Left ventricle myocardium superior (tissue), 1 donor: ENCODE data around the gene SLC13A3. TPM values are rescaled to one million over a fixed set of nuclear protein-coding genes. Genes with fewer than 3 reads are reported as not detected.
A peak's percentile ranks its signal among the peaks of the same experiment; 100 is the strongest.

Source experiments
- ATAC-seq: fragments of 200-7000 bp; cut with Tn5 transposase; one replicate; pipeline ENCODE4 v1.9.1; 2020; ENCODE audit warnings: mild to moderate bottlenecking, moderate library complexity
- DNase-seq: peaks from one replicate; pipeline ENCODE4 v3.0.0-alpha.2; 2020
- intact Hi-C: fragments of 100-400 bp; cut with micrococcal nuclease; formaldehyde crosslinking; loops from one replicate; pipeline ENCODE4 v1.11.0; 2022
- long read RNA-seq: library from polyadenylated mRNA; unstranded; transcript quantifications from one replicate; pipeline ENCODE4 v2.0.0, GENCODE V29; 2021
- total RNA-seq: library from RNA; stranded (reverse); fragmentation: NEBNext Ultra II Directional; extraction: Animal tissue kit (Norgen Biotek cat#: 25700); gene quantifications from one replicate; pipeline ENCODE4 v1.2.1, GENCODE V29; 2021
- donor health status: DM: no; HTN: yes; CAD: no; lungs with severe emphysema.

The SLC13A3 gene, protein sequence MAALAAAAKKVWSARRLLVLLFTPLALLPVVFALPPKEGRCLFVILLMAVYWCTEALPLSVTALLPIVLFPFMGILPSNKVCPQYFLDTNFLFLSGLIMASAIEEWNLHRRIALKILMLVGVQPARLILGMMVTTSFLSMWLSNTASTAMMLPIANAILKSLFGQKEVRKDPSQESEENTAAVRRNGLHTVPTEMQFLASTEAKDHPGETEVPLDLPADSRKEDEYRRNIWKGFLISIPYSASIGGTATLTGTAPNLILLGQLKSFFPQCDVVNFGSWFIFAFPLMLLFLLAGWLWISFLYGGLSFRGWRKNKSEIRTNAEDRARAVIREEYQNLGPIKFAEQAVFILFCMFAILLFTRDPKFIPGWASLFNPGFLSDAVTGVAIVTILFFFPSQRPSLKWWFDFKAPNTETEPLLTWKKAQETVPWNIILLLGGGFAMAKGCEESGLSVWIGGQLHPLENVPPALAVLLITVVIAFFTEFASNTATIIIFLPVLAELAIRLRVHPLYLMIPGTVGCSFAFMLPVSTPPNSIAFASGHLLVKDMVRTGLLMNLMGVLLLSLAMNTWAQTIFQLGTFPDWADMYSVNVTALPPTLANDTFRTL
- 0.12 TPM for total RNA-seq
- long read RNA-seq = 0 reads

DNA sequence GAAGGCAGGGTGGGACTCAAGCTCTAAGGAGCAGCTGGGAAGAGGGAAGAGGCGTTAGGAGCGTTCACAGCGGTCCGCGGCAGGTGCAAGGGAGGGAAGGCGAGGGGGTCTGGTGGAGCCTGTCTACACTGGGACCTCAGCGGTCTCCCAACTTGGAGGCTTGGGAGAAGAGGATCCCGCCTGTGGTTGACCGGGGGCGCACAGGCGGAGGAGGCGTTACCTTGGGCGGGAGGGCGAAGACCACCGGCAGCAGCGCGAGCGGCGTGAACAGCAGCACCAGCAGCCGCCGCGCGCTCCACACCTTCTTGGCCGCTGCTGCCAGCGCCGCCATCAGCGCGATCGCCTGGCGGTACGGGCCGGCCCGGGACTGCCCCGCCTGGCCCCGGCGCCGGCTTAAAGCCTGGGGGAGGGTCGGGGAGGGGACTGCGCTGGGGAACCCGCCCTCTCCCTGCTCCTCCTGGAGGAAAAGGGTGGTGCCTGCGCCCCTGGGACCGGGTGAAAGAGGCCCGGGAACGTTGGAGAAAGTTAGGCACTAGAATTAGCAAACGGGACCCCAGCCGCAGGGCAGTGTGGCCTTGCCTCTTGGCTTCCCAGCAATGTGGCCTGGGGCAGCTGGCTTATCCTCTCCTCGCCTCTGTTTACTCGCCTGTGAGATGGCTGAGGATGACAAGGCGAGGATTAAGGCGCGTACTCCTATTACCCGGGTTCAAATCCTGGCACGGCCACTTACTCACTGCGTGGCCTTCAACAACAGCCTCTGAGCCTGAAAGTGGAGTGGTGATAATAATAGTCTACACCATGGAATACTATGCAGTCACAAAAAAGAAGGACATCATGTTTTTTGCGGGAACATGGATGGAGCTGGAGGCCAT, at the start of gene SLC13A3:
SLC13A3 (minus strand) TSS at position 369 of the 872 bp plus-strand sequence; CDS start at position 331, 38 bp downstream.
- ATAC-seq (peak; percentile 65), DNase-seq (no peak)
- intact Hi-C loops = no loop called here

DNA sequence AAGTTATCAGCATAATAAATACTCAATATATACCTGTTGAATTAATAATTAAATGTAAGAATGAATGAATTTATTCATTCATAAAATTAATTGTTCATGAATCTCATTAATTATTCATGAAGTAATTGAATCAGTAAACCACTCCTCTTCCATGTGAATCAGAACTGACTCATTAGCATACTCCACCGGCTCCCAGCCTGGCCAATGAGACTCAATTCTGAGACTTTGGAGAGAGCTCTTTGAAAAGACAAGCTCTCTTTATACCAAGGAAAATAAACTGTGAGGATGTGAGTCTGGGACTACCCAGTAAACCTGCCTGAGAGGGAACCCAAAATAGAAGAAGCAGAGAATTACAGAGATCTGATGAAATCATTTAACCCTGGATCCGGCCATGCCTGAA, 49.8 kb upstream of the SLC13A3 start:
- DNase-seq (no peak), ATAC-seq (no peak)
- intact Hi-C loops = no loop called here

DNA sequence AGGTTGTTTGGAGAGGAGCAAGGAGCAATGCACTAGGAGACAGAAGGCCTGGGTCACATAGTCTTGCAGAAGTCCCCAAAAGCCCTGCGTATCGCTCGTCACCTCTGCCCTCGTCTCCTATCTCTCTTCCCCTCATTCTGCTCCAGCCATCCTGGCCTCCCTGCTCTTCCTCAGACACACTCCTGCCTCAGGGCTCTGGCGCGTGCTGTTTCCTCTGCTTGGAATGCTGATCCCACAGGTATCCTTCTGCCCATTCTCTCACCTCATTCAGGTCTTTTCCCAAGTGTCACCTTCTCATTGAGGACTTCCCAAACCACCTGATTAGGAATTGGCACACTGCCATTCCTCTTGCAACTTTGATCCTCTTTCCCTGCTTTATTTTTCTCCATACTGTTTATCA, 49.2 kb upstream of the SLC13A3 start:
- intact Hi-C loops = no loop called here
- no peak for ATAC-seq
- no peak for DNase-seq

DNA sequence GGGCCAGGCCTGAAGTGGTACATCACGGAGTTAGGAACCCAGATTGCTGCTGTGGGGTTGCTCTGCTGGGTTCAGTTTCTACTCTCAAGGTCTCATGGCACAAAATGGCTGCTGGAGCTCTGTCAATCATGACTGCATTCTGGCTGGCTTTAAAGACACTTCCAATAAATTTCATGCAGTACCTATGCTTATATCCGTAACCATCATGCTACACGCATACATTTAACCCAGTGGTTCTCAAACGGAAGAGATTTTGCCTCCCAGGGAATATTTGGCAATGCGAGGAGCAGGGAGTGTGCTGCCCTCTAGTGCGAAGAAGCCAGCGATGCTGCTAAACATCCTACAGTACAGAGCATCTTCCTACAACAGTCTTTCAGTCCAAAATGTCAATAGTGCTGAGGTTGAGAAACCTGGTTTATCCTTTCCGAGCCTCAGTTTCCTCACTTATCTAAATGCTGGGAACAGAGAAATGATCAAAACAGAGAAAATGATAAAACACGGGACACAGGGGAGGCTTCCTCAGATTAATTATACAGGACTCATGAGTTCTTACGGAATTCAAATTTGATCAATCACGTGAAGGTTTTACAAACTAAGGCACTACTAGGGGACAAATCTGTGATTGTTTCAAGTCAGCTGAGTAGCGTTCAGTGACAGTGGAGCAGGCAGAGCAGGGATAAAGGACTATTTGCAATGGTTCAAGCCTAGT, 48.5 kb upstream of the SLC13A3 start:
- intact Hi-C loops = no loop called here
- ATAC-seq (no peak), DNase-seq (no peak)

DNA sequence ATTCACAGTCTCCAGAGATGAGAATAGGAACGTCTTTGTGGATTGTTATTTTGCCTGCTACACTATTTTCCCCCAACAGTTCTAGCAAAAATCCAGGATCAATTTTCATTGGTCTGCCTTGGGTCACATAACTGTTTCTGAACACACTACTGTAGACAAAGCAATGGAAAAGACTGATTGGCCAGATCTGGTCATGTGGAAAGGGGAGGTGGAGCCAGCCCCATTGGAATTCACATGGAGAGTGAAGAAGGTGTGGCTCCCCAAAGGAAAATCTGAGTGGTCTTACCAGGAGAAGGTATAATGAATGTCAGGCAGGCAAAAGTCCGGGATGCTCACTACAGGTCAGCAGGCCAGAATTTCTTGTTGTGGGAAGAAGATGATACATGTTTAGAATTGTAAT, 47.5 kb upstream of the SLC13A3 start:
- no peak for DNase-seq
- intact Hi-C loops = no loop called here
- no peak for ATAC-seq

DNA sequence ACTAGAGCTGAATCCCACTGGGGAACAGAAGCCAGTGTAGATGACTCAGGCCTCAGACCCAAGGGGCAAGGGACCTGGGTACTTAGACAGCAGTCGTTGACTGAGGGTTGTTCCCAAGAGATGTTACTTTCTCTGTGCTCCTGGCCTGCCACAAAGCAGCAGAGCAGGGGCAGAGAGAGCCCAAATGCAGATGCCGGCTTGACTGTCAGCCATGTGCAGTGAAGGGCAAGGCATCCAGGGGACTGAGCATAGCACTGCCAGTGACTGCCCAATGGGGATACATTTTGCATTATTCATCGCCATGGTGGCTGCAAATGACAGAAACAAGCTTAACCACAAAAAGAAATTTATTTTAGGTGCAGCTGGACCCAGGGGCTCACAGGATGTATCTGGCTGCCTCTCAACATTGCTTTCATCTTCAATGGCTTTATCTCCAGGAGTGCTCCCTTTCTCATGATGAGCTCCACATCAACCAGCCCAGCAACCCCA, 45.6 kb upstream of the SLC13A3 start:
- intact Hi-C loops = no loop called here
- ATAC-seq (no peak), DNase-seq (no peak)

DNA sequence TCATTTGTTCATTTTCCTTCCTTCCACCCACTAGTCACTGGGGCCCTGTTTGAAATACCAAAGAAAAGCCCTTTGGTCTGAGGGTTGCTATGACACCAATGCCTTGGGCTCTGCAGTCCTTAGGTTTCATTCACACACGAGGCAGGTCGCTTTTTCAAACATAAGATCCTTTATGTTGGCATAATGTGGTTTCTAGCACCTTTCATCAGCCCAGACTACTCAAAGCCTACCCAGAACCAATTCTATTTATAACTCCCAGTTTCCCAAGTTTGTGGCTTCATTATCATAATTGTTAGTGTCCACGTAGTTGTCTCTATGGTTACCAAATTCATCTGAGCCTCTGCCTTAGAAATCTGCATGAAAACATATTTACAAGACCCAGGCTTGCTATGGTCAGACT, 44.6 kb upstream of the SLC13A3 start:
- intact Hi-C loops = no loop called here
- ATAC-seq (no peak), DNase-seq (no peak)

DNA sequence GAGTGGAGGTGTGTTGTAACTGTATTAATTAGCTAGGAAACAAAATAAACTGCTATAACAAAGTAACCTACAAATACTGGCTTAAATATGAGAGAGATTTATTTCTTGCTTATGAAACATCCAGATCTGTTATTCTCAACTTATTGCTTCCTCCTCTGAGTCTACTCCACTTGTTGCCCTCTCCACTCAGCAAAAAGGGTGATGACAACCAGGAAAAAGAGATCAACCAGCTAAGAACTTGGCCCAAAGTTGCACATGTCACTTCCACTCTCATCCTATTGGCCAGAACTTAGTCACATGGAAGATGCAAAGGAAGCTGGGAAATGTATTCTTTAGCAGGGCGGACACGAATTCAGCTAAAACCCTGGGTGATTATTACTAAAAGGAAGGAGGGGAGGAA, 43.2 kb upstream of the SLC13A3 start:
- ATAC-seq (peak; percentile 40), DNase-seq (no peak)
- intact Hi-C loops = no loop called here

DNA sequence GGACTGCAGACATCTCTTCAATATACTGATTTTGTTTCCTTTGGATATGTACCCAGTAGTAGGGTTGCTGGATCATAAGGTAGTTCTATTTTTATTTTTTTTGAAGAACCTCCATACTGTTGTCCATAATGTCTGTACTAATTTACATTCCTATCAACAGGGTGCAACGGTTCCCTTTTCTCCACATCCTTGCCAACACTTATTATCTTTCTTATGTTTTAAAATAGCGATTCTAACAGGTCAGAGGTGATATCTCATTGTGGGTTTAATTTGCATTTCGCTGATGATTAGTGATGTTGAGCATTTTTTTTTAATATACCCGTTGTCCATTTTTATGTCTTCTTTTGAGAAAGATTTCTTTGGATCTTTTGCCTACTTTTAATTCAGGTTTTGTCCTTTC, 39.9 kb upstream of the SLC13A3 start:
- DNase-seq (no peak), ATAC-seq (no peak)
- intact Hi-C loops = no loop called here

DNA sequence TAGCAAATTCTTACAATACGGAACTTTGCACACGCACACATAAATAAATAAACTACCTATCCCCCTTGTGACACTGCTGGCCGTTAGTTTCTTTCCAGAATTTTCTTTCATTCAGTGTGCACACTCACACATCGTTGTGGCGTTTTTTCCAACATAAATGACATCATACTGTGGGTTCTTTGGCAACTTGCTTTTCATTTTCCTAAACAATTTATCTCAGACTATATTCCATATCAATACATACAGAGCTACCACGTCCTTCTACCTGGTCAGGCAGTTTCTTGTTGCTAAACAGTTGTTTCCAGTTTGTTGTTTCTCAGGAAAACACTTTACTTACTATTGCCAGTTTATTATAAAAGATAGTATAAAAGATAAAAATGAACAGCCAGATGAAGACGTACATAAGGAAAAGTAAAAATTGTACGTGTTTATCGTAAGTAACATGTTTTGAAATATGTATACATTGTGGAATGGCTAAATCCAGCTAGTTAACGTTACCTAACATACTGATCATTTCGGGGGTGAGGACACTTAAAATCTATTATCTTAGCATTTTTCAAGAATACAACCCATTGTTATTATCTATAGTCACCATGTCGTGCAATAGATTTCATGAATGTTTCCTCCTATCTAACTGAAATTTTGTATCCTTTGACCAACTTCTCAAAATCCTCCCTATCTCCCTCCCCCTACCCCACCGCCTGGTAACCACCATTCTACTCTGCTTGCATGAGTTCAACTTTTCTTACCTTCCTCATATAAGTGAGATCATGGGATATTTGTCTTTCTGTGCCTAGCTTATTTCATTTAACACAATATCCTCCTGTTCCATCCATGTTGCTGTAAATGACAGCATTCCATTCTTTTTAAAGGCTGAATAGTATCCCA, 39.2 kb upstream of the SLC13A3 start:
- DNase-seq (no peak), ATAC-seq (no peak)
- intact Hi-C loops = no loop called here

DNA sequence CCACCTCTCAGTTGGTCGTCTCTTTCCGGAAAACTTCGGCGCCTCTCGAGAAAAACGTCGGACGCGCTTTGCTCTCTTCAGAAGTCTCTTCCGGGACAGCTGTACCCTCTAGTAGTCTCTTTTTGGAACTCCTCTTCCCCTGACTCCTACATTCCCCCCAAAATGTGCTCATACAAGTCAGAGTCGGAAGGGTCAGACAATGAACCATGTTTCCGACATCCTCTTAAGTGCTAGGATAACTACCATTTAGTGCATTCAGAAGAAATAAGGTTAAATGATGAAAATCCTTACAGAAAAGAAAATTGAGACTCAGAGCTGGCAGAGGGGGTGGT, 38.5 kb upstream of the SLC13A3 start:
- intact Hi-C loops = no loop called here
- no peak for ATAC-seq
- DNase-seq = no peak

DNA sequence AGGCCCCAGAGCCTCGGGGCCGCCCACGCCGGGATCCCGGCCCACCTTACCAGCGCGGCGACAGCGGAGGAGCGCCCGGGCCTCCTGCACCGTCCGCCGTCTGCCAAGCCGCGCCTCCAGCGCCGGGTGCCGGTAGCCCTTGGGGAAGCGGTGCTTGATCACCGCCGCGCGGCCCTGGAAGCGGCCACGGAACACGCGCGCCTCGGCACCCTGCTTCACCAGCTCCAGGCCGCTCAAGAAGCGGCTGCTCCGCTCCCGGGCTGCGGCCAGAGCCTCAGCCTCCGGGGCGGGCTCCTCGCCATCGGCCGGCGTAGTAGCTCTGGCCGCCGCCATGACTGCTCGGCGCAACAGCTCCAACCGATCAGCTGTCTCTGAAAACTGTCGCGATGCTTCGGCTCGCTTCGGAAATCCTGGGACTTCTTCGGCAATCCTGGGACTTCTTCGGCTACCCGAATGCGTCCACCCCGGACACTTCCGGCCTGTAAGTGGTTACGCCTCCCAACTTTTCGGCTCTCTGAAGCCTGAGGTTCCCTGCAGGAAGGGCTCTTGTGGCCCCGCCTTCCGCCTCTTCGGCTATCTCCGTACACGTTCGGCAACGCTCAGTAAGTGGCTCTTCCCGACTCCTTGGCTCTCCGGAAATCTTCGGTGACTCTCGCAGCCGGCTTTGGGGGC, 38.0 kb upstream of the SLC13A3 start, which contains the start of gene TP53RK:
TP53RK (minus strand) TSS at position 363 of the 672 bp plus-strand sequence; CDS start at position 333, 30 bp downstream.
- ATAC-seq = peak; percentile 98
- peak; percentile 98 for DNase-seq
- intact Hi-C loops = no loop called here

DNA sequence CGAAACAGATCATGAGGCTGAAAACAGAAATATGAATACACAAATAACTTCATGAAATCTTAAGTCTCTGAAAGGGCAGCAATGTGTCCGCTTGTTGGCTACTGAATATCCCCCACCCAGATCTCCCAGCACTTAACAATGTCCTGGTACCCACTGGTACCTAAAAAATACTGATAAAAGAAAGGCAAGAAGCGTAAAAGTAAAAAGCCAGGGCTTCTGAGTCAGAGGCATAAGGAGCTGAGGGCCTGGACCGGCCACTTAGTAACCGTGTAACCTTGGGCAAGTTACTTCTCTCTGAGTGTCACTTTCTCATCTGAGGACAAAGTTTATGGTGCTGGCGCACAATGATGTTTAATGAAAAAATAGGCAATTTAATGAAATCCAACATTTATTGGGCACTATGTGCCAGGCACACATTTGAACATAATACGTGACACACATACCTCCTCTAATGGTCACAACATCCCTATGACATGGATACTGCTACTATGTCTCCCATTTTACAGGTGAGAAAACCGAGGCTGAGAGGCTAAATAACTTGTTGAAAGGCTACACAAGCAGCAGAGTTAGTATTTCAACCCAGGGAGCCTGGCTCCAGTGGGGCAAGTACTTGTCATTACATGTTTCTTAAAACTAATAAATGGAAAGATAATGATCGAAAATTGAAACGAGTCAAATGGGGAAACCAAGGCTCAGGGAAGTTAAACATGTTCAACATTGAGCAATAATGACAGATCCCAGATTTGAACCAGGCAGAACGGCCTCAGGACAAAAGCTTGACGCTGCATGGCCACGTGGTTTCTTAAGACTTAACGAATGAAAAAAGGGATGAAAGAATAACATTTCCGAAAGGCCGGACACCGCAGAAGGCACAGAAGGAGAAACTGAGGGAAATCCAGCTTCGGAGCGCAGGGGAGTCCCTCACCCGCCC, 37.2 kb upstream of the SLC13A3 start:
- ATAC-seq (no peak), DNase-seq (no peak)
- intact Hi-C loops = no loop called here

DNA sequence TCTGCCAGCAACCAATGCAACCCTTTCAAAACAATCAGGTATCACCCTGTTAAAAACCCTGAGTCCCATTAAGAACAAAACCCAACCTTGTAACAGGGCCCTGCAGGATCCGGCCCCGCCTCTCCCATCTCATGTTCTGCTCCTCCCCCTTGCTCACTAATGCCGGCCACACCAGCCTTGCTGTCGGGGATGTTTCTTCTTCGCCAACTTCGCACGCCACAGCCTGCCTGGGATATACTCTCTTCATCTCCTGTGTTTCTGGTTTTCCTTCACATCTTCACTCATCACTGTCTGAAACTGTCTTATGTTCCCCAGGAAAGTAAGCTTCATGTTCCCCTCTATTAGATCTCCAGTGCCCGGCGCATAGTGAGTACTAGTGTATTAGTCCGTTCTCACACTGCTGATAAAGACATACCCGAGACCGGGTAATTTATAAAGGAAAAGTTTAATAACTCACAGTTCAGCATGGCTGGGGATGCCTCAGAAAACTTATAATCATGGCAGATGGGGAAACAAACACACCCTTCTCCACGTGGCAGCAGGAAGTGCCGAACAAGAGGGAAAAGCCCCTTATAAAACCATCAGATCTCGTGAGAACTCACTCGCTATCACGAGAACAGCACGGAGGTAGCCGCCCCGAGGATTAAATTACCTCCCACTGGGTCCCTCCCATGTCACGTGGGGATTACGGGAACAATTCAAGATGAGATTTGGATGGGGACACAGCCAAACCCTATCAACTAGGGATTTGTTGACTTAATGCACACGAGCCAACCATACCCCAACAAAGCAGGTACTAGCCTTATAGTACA, 32.9 kb upstream of the SLC13A3 start:
- intact Hi-C loops = no loop called here
- peak; percentile 75 for ATAC-seq
- DNase-seq = peak; percentile 54

DNA sequence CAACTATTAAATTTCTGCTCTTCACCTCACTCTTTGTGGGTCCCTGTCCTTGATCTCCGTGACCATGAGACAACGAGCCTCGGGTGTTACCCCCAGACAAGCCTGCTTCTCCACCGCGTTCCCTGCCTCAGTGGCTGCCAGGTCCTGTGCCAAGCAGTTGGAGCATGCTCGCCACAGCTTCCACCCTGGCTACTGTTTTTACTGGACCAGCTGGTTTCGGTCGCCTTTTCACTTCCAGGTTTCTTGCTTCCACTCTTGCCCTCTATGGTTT, 32.3 kb upstream of the SLC13A3 start:
- ATAC-seq = peak; percentile 7
- intact Hi-C loops = no loop called here
- DNase-seq = no peak

DNA sequence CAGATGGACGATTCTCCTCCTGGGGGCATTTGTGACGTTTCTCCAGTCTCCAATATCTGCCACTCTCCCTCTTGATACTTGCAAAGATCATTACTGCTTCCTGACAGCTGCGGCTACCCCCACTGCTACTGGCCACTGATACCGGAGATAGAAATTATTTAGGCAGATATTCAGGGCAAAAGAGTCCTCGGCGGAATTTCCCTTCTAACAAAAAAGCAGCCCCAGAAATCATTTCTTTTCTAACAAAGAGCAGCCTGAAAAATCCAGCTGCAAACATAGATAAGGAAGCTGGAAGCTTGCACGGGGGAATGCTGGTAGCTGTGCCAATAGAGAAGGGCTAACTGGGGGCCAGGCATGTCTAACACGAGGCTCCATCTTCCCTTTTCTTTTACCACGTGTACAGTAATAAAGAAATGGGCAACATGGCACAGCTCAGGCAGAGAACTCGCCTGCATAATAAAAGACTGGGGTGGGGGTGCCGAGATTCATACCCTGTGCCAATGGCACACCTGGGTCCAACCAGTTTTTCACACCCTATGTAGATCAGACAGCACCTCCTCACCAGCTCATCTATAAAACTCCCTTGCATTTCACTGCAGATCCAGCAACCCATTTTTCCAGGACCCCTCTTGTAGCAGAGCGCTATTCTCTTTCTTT, 31.9 kb upstream of the SLC13A3 start:
- intact Hi-C loops = no loop called here
- ATAC-seq (peak; percentile 10), DNase-seq (no peak)
